ENCODE measurements around the gene DENND11.

DENND11 gene

DNA sequence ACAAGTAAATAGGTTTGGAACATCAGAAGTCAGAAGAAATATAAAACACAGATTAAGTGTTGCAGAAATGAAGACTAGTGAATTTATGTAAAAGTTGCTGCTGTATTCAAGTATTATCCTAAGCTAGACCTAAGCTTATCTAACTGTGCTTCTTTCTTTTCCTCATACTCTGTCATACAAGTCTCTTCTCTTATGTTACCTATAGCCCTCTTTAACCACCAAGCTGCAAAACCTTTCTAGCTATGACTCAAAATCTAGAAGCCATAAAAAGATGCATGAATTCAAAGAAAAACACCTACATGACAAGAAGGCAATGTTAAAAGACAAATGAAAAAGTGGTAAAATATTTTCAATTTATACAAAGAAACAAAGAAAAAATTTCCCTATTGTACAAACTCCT, 23.0 kb downstream of the DENND11 start:
- DNase-seq (ENCODE audit: low spot score): no peak

DNA sequence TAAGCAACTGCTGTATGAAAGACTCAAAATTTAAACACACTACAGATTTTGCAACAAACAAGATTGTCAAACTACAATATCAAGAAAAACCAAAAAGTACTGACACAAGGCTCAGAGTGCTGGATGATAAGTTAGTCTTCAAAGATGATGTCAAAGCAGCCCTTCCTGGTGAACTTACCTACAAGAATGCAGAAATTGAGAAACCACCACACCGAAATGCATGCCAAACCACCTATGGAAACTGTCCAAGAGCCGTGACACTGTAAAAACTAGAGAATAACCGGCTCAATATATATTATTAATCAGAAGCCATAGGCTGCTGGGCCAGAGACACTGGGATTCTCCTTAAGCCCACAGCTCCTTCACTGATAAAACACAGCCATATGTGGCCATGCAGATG, 25.3 kb downstream of the DENND11 start:
- no peak for DNase-seq (ENCODE audit: low spot score)

DNA sequence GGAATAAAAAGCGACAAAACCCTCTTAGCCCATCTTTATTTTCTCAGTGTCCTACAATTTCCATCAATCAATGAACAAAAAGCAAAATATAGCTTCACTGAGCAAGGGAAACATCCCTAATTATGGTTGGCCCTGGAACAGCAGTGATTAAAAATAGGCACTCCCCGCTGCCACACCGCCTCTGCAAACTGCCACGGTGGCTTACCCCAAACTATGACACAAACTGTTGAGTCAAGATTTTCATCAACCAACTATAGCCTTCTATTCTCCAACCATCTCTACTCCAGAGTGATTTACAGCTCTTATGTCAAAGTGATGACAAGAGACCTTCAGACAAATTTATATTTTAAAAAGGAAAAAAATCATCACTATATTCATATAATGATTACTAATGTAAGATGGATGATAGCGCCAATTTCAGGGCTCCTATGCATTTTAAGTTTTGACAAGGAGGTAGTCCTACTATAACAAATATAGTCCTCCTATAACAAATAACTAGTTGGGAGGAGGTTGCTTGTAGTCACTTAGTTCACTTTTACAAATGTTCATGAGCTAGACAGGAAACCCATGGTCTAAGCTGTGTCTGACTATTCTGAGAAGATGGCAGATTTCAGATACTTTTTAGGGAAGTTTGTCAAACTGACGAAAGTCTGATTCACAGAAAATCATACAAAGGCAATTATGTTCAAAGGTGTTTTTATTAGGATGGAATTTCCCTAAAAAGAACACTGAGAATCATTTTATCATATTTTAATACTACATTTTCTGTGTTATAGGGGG, 26.3 kb downstream of the DENND11 start:
- peak; percentile 75 for DNase-seq (ENCODE audit: low spot score)

DNA sequence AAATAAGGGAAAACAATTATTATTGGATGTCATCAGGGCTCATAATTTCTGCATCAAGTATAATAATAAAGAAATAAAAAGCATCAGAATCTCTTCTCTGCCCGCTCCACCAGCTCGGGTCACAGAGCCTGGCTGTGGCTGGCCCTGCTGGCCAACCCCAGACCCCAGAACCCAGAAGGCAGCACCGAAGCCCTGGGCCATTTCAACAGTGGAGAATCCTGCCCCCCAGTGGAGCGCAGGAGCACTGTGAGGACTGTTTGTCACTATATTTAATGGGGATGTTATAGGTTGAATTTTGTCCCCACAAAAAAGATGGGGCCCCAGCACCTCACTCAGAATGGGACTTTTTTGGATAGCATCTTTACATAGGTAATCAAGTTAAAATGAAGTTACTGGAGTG, 27.3 kb downstream of the DENND11 start:
- DNase-seq (ENCODE audit: low spot score): no peak

DNA sequence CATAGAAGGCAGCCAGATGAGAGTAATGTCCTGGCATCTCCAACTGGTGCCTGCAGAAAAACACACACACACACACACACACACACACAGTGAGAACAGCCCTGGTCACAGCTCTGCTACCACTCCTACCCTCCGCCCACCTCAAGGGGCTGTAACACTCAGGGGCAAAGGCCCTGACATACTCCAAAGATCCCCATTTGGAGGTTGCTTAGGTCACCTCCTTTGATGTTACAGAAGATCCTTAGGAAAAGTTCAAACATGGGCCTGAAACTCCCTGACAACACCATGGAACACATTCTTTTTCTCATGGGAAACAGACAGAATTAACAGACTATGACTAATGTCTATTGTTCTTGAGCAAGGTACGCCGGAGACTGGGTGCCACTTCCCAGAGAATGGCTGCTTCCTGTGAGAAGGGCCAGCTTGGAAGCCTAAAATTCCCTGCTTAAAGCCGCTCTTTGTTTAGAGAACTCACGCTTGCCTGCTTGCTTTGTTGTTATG, 27.7 kb downstream of the DENND11 start:
- no peak for DNase-seq (ENCODE audit: low spot score)

DNA sequence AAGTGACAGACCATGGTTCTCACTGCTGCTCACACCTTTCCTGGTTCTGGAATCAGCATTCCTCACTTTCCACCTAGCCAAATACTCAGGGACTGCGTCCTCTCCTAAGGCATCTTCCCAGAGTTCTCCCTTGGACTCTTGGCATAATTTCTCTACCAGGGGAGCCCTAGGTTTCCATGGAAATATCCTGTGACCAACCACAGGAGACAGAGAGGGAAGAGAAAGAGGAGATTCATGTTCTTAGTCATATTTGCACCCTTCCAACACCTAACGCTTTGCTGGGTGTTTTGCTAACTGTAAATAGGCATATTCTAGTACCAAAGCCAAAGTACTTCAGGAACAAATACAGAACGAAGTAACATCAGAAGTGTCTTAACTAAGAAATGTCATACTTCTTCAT, 28.6 kb downstream of the DENND11 start:
- DNase-seq (ENCODE audit: low spot score): no peak

DNA sequence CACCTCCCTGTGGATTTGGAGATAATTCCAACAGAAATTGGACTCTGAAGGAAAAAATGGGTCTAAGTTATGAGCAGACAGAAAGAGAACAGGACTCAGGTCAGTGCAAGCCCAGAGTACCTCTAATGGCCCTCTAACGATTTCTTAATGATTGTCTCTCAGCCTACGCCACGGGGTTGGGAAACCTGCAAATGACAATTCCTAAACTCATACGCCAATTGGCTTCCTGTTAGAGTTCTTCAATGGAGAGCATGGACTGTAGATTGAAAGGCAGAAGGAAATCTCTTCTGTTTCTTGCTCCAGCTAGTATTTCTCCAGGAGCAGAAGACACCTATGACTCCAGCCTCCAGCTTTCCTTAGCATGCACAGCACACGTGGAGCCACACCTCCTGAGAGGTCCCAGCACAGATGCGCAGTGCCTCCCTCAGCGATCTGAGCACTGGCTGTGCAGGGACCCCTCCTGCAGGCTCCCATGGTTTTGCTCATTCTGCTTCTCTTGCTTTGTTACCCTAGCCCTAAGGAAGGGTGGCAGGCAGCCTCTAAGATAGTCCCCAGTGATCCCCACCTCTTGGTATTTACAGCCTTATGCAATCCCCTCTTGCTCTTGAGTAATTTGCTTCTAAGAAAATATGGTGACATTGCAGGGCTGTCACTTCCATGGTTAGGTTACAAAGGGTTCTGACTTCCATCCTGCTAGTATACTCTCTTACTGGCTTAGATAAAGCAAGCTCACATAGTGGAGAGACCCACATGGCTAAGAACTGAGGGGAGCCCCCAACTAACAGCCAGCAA, 30.1 kb downstream of the DENND11 start:
- no peak for DNase-seq (ENCODE audit: low spot score)

DNA sequence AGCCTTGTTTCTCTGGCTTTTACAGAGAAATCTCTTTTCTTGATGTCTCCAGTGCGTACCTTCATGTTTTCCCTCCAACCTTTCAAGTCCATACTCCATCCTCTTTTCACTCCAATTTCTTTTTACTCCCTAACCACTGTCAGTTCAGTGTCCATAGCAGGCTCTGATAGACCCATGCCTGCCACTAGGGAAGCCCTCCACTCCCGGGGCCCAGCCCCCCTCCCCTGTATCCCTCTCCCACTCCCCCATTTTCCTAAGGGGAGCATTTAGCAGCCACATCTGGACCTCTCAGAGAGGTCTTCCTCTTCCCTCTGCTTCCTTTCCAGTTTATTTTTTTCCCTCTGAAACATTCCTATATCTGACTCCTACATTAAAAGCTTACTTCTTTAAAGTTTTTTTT, 33.1 kb downstream of the DENND11 start:
- DNase-seq (ENCODE audit: low spot score): no peak

DNA sequence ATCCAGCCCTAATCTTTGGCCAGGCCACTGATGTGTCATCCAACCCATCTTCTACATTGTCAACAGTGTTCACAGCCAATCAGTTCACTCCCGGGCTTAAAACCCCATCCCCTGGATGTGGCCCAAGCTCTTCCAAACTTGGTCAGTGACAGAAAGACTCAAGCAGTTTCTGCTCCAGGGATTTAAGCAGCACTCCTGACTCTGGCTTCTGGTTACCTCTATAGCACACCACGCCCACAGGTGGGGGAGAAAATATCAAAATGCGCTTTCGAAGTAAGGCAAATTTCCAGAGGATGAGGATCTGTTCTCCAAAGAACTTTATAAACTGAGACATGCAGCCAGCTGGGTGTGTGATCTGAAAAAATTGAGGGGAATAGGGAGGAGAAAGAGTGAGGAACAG, 35.9 kb downstream of the DENND11 start:
- no peak for DNase-seq (ENCODE audit: low spot score)

DNA sequence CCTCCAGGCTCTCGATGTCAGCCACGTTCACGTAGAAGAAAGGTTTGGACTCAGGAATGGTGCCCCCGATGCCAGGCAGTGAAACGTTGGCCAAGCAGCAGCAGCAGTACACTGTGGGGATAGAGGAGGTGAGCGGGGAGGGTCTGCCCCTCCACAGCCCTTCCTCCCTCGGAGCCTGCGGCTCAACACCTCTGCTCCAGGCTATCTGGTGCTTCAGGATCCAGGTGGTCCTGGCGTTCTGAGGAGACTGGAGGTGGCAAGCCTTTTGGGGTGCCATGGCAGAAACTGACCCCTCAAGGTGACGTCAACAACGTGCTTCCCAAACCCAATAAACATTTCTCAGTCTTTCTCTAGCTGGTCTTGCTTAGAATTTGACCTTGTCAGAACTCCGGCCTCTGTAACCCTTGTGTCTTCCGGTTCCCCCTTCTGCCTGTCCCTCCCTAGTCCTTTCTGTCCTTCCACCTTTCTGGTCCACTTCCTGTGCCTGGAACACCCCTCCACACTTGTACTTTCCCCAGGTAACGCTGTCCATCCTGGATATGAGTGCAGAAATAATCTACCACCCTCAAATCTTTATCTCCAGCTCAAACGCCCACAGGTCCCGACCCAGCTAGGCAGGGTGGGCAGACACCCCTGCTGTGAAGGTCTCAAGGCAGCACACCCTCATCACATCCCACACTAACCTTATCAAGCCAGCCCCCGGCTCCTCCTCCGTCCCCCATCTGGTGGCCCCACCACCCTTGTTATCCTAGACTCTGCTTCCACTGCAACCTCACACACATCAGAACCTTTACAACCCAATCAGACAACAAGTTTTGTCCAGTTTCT, 36.5 kb downstream of the DENND11 start:
- DNase-seq (ENCODE audit: low spot score): no peak

DNA sequence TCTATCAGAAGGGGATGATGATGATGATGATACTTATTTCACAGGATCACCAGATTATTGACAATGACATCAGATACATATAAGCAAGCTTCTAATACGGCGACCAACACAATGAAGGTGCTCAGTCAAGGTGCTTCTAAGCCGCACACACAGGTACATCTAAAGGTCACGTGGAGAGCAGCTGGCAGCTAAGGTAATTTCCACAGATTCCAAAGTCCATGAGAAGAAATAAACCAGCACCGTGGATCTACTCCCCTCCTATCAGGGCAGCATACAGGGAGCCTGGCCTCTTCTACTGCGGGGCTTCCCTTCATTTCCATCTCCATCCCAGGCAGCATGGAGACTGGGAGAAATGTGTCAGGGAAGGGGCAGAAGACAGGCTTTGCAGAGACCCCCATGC, 37.5 kb downstream of the DENND11 start:
- DNase-seq (ENCODE audit: low spot score): no peak

DNA sequence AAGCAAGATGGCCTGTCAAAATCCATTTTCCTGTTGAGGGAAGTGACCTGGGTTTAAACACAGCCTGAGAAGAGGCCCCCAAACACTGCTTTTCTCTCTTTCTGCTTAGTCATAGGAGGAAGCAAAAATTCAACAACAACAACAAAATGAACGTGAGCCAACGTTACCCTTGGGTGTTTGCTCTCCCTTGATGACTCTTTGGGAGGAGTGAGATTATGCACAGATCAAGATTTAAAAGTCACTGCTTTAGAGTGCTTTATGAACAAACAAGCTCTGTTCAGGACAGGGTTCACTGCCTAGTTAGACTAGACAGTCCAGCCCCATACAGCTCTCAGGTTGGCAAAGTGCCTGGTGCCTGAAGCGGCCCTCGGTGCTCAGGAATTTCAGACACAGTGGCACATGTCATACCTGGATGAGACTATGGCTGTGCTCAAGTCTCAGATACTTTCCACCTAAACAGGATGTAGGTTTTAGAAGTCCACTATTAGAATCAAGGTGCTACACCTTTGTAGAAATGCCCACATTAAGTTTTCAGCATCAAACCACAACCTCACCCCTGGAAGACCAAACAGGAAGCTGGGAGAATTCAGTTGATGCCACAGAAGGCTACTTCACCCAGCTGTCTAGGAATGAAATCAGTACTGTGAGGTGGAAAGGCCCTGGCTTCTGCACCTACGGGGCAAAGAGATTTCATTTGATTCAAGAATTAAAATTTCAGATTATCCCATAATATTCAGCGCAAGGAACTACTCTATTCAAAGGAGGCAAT, 38.7 kb downstream of the DENND11 start:
- no peak for DNase-seq (ENCODE audit: low spot score)

DNA sequence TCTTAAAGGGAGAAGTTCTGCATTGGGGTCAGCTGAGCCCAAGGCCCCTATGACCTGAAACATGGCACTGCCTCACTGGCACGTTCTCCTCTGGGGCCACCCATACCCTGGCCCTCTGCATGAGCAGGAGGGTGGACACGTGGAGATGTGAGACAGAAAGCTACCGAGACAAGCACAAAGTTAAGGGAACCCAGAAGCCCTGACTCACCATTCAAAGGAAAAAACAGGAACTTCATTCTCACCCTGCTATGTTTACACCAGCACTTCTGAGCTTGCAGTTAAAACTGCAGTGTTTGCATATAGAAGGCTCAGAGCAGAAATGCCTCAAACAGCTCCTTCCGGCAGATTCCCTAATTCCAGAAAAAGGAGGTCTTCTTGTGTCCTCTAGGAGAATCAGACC, 41.7 kb downstream of the DENND11 start:
- peak; percentile 84 for DNase-seq (ENCODE audit: low spot score)

DNA sequence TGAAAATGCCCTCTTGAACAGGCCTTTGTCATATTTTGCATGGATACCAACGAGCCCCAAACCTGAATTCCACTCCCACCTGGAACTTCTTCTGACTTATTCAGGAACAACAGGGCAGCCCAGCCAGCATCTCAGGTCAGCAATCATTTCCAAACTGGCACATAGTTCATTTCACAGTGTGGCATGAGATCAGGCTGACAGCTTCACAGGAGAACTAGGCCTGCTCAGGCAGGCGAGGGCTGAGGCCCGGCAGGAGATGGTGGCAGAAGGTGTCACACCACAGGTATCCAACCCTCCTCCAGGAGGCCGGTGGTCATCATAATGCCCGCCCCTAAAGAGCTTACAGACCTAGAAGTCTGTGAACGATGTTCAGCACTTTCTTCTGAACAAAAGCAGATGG, 42.5 kb downstream of the DENND11 start:
- no peak for DNase-seq (ENCODE audit: low spot score)

DNA sequence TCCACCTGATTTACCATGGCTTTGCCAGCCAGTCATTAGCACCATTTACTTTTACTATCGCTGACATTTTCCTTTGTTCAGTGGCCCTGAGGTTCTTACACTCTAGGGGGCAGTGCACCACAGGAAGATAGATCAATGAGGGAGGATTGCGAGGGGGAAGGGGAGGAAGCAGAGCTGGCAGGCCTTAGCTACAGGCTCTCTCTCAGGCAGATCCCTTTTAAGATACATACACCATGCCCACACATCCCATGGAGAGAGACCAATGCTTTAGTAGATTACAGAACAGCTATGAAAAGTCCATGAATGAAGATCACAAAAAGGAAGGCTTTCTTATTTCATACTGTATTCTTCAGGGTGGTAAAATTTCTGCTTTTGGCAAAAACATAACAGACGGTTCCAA, 47.4 kb downstream of the DENND11 start:
- DNase-seq (ENCODE audit: low spot score): peak; percentile 94

DNA sequence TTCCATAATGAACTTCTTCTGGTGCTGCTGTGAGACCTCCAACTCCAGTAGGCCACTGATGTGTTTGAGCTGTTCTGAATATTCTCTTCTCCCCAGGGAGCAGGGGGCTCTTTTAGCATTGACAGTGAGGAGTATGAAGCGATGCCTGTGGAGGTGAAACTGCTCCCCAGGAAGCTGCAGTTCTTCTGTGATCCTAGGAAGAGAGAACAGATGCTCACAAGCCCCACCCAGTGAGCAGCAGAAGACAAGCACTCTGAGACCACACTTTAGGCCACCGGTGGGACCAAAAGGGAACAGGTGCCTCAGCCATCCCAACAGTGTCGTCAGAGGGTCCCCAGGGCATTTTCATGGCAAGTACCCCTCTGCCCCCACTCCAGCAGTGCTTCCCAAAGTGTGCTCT, 49.3 kb downstream of the DENND11 start:
- DNase-seq (ENCODE audit: low spot score): no peak

All from pons (tissue), 1 donor.